ENCODE results near the gene BOD1. TPM values are rescaled to one million over a fixed set of nuclear protein-coding genes. Genes with fewer than 3 reads are reported as not detected.

BOD1 gene
- total RNA-seq, 1 donor from 2014 or later = 144 TPM

- Histone ChIP-seq H3K9me3 (ENCODE audit: low read depth) (no peaks in the 10 kb centered on the region), H3K27ac (no peak overlapping the region), H3K4me1 (no peaks in the 10 kb centered on the region), H3K4me3 (no peak overlapping the region), H2AFZ (replicated peaks) (no peak overlapping the region), H3K36me3 (no peaks in the 10 kb centered on the region), H3K79me2 (ENCODE audit: low read depth) (peaks cover under 1% of the 10 kb centered on the region), H3K9ac (no peak overlapping the region), H3K4me2 (no peak overlapping the region), H4K20me1 (ENCODE audit: low read depth) (peaks cover under 1% of the 10 kb centered on the region), H3K27me3 (no peaks in the 10 kb centered on the region), H3F3A (ENCODE audit: low read depth) (peaks cover 6% of the 10 kb centered on the region)
- Mint-ChIP-seq H3K4me1 (peaks cover 26% of the 10 kb centered on the region), H3K9me3 (no peaks in the 10 kb centered on the region), H3K4me3 (no peak overlapping the region), H3K36me3 (no peaks in the 10 kb centered on the region), H3K27me3 (ENCODE audit: insufficient read depth, low read depth) (peaks cover 3% of the 10 kb centered on the region), H3K27ac (no peak overlapping the region)
- TF ChIP-seq EZH2 (IDR thresholded peaks at IDR 0.05) (no peak), EZH2phosphoT487 (IDR thresholded peaks at IDR 0.05) (no peak), CTCF (IDR thresholded peaks at IDR 0.05) (no peak)
- no peak for DNase-seq (ENCODE audit: low spot score)
These were observed 4.3 kb upstream of the BOD1 start for GRCh38 chr5:173620784-173621183.

DNA sequence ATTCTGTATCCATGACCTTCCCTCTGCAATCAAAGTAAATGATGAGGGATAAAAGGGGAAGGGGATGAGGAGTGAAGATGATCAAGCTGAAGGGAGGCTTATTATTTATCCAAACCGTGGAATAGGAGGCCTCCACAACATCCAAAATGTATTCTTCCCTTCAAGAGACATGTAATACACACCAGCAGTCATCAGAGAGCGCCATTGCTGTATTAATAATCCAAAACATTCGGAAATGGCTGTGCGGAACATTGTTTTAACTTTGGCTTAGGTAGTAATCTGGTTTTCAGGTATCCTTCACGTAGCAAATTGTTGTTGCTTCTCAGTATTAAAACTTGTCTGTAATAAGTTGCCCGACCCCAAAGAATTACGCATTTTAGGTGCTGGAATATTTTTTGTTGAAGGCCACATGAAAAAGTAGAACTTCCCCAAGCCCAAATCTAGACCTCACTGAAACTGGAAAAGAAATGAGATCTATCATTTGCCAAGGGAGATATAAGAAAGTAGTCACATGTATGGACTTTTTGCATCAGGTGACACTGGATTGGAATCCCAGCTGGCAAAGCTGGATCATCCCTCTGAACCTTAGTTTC, 2.6 kb upstream of the BOD1 start:
- Histone ChIP-seq H3K27me3 (no peaks in the 10 kb centered on the region), H3K9ac (no peak overlapping the region), H3K4me1 (peaks cover 14% of the 10 kb centered on the region), H3F3A (ENCODE audit: low read depth) (peaks cover 6% of the 10 kb centered on the region), H4K20me1 (ENCODE audit: low read depth) (peaks cover 18% of the 10 kb centered on the region), H2AFZ (replicated peaks) (peak overlapping the region; percentile 8), H3K36me3 (no peaks in the 10 kb centered on the region), H3K4me2 (no peak overlapping the region), H3K79me2 (ENCODE audit: low read depth) (peaks cover 18% of the 10 kb centered on the region), H3K27ac (no peak overlapping the region), H3K4me3 (no peak overlapping the region), H3K9me3 (ENCODE audit: low read depth) (no peaks in the 10 kb centered on the region)
- Mint-ChIP-seq H3K36me3 (no peaks in the 10 kb centered on the region), H3K27ac (no peak overlapping the region), H3K4me3 (no peak overlapping the region), H3K9me3 (no peaks in the 10 kb centered on the region), H3K27me3 (ENCODE audit: insufficient read depth, low read depth) (peaks cover 3% of the 10 kb centered on the region), H3K4me1 (peaks cover 38% of the 10 kb centered on the region)
- DNase-seq (ENCODE audit: low spot score) = peak; percentile 64
- TF ChIP-seq EZH2phosphoT487 (IDR thresholded peaks at IDR 0.05) (no peak), EZH2 (IDR thresholded peaks at IDR 0.05) (no peak), CTCF (IDR thresholded peaks at IDR 0.05) (peak; percentile 78)

DNA sequence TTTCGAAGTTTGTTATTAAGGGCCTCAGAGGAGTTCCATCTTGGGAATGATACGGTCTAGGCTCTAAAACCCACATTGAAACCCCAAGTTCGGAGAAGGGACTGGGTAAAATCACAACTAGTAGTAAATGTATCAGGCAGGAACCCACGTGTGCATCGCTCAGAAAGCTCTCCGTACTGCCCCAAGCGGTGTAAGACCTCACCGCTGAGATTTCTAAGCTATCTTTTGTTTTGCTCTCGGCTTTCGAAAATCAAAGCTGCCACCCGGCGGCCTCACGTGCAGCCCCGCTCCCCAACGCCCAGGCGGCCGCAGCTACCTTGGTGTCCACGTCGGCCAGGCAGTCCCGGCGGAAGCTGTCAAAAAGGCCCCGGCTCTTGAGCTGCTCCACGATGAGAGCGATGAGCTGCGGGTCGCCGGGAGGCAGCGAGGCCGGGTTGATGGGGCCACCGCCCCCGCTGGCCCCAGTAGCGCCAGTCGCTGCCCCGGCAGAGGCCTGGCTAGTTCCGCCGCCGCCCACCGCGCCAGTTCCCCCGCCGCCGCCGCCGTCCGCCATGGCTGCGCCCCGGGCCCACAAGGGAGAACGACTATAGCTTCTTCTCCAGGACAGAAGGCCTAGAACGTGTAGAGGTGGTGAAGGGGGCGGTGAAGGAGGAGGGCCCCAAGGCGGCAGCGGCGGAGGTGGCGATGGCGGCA, 420 bp downstream of the BOD1 start:
- no peaks in the 10 kb centered on the region for H3K27me3 ChIP-seq
- peaks cover 48% of the 10 kb centered on the region for H3K79me2 ChIP-seq (ENCODE audit: low read depth)
- H3K9me3 Mint-ChIP-seq = no peaks in the 10 kb centered on the region
- peak; percentile 92 for DNase-seq (ENCODE audit: low spot score)
- TF ChIP-seq CTCF (IDR thresholded peaks at IDR 0.05) = peak; percentile 66
- no peak for TF ChIP-seq EZH2phosphoT487 (IDR thresholded peaks at IDR 0.05)
- H3K27me3 Mint-ChIP-seq (ENCODE audit: insufficient read depth, low read depth) = no peaks in the 10 kb centered on the region
- H3K27ac ChIP-seq = peak overlapping the region; percentile 79
- H3K9me3 ChIP-seq (ENCODE audit: low read depth) = no peaks in the 10 kb centered on the region
- H3K4me1 Mint-ChIP-seq = peaks cover 35% of the 10 kb centered on the region
- peak overlapping the region; percentile 77 for H3K4me2 ChIP-seq
- peak overlapping the region; percentile 93 for H3K4me3 Mint-ChIP-seq
- H3K4me3 ChIP-seq = peak overlapping the region; percentile 74
- peak overlapping the region; percentile 25 for H3K27ac Mint-ChIP-seq
- peaks cover 6% of the 10 kb centered on the region for H3F3A ChIP-seq (ENCODE audit: low read depth)
- H3K36me3 ChIP-seq = no peaks in the 10 kb centered on the region
- H4K20me1 ChIP-seq (ENCODE audit: low read depth) = peaks cover 48% of the 10 kb centered on the region
- H3K9ac ChIP-seq = peak overlapping the region; percentile 78
- peaks cover 20% of the 10 kb centered on the region for H3K4me1 ChIP-seq
- H3K36me3 Mint-ChIP-seq = peaks cover 13% of the 10 kb centered on the region
- H2AFZ ChIP-seq (replicated peaks) = no peak overlapping the region

All from neural progenitor cell (in vitro differentiated cells).